Measurements from ENCODE around the gene PKD2L2. TPM values are rescaled to one million over a fixed set of nuclear protein-coding genes. Genes with fewer than 3 reads are reported as not detected.

The PKD2L2 gene
- total and polyA plus RNA-seq, 9 of the 15 experiments (the other 6 are each of a cell fraction or from before 2014, with no cell fraction given) = 0.08 to 0.25 (median 0.11) TPM; not detected in 5

GRCh38 chr5:137876101-137876500, 13.2 kb upstream of the PKD2L2 start:
- no TSS peak for BruUV-seq (replicated peaks)
- H3K9me1 ChIP-seq (ENCODE audit: control insufficient read depth, insufficient read depth, low read length) = no peaks in the 10 kb centered on the region
- no peak overlapping the region for H3K4me2 ChIP-seq (ENCODE audit: insufficient read depth, low read length)
- ATAC-seq (no peak), DNase-seq (ENCODE audit: extremely low read depth in 1 of 4, low spot score in 3 of 4) (no peak), FAIRE-seq (no peak)
- H3K27me3 ChIP-seq (ENCODE audit: control insufficient read depth in 2 of 2, insufficient read depth in 2 of 2, low read length in 2 of 2) = no peaks in the 10 kb centered on the region; a peak in 1 of 5 replicates
- no peak overlapping the region for H3K4me3 ChIP-seq
- H2AFZ ChIP-seq (ENCODE audit: low read depth, low read length) = no peak overlapping the region
- no peak overlapping the region for H3K9ac ChIP-seq (ENCODE audit: insufficient read depth in 1 of 2, low read depth in 2 of 2, low read length in 2 of 2)
- POLR2A ChIA-PET = interaction anchor here (1.0 to 2.2 kb wide), 3 partner anchors 10 to 13 kb away, joined by 3 to 7 read pairs (median 4); partner anchors contain the start of gene PKD2L2
- TF ChIP-seq KLF16 (IDR thresholded peaks at IDR 0.05) (no peak), ZNF253 (CRISPR knock-in tag; conservative IDR thresholded peaks at IDR 0.05) (no peak), JUND (IDR thresholded peaks at IDR 0.05; ENCODE audit: borderline replicate concordance, low read depth, low read length) (no peak), JUND (tag; IDR thresholded peaks at IDR 0.05; ENCODE audit: borderline replicate concordance, low read depth, low read length) (no peak), EZH2 (IDR thresholded peaks at IDR 0.05; ENCODE audit: borderline replicate concordance, low read depth, low read length) (no peak), CCNT2 (IDR thresholded peaks at IDR 0.05; ENCODE audit: borderline replicate concordance, extremely low read depth, insufficient read length, low read depth, low read length) (no peak), SRSF3 (IDR thresholded peaks at IDR 0.05; ENCODE audit: insufficient read depth, low read length) (no peak), ZNF12 (CRISPR knock-in tag; IDR thresholded peaks at IDR 0.05) (no peak), ATF7 (IDR thresholded peaks at IDR 0.05) (no peak)
- H3K9me3 ChIP-seq (replicated peaks; ENCODE audit: control insufficient read depth, insufficient read depth, low read depth, low read length) = no peaks in the 10 kb centered on the region
- CTCF ChIA-PET (ENCODE audit: low intra/inter-chr PET ratio) = no interaction called here
- no peaks in the 10 kb centered on the region for H4K20me1 ChIP-seq (replicated peaks; ENCODE audit: control insufficient read depth, insufficient read depth, low read length)
- no peak overlapping the region for H3K27ac ChIP-seq (ENCODE audit: extremely low read depth, low read depth, low read length)
- no peaks in the 10 kb centered on the region for H3K36me3 ChIP-seq (ENCODE audit: control insufficient read depth, insufficient read depth, low read length)
- intact Hi-C loops (cut with micrococcal nuclease) = no loop called here
- H3K79me2 ChIP-seq (ENCODE audit: control insufficient read depth, insufficient read depth, low read length) = no peaks in the 10 kb centered on the region
- no peaks in the 10 kb centered on the region for H3K4me1 ChIP-seq (replicated peaks in 1 of 2; ENCODE audit: control insufficient read depth in 2 of 2, insufficient read depth in 2 of 2, low read length in 2 of 2)
- in situ Hi-C loops (cut with MboI) = no loop called here
